Suppressor macrophage treated with lipopolysaccharide for 1 hour (primary cell): Measurements from ENCODE around the gene NGEF.

ENCODE experiments used
- DNase-seq, 3 donors: peaks; one replicate each; pipeline ENCODE4 v3.0.0-alpha.2; 2020 to 2022

The NGEF gene

GRCh38 chr2:232880764-232881351 is 132.2 kb downstream of the NGEF start:
- DNase-seq, result no peak

- no peak for DNase-seq
Measured at GRCh38 chr2:232879618-232880494, 133.2 kb downstream of the NGEF start.

- DNase-seq, result no peak
Measured at GRCh38 chr2:232878855-232879617, 134.0 kb downstream of the NGEF start.

- no peak for DNase-seq
Measured at GRCh38 chr2:232877940-232878511, 135.0 kb downstream of the NGEF start.

GRCh38 chr2:232876978-232877441 is 136.0 kb downstream of the NGEF start:
- no peak for DNase-seq

GRCh38 chr2:232876161-232876977 is 136.7 kb downstream of the NGEF start:
- peak in 1 of 3 donors; percentile 21 for DNase-seq

- DNase-seq, result no peak
Measured at GRCh38 chr2:232875256-232876121, 137.6 kb downstream of the NGEF start.

GRCh38 chr2:232874677-232875223 is 138.3 kb downstream of the NGEF start:
- no peak for DNase-seq

GRCh38 chr2:232873909-232874641 is 139.0 kb downstream of the NGEF start:
- peak; percentile 25 to 49 (median 47) for DNase-seq

GRCh38 chr2:232873292-232873908 is 139.7 kb downstream of the NGEF start:
- no peak for DNase-seq

GRCh38 chr2:232872826-232873225 is 140.2 kb downstream of the NGEF start:
- DNase-seq, result no peak

- DNase-seq, result no peak
Measured at GRCh38 chr2:232871835-232872736, 141.0 kb downstream of the NGEF start.

GRCh38 chr2:232871418-232871834 is 141.6 kb downstream of the NGEF start:
- DNase-seq, result no peak

- DNase-seq, result no peak
Measured at GRCh38 chr2:232870766-232871371, 142.2 kb downstream of the NGEF start.

- no peak for DNase-seq
Measured at GRCh38 chr2:232870018-232870765, 142.9 kb downstream of the NGEF start, which contains the start of gene SNORC. TSS of gene SNORC (plus strand) at chr2:232870264. CDS start at chr2:232870342, 78 bp downstream.

GRCh38 chr2:232869138-232870017 is 143.7 kb downstream of the NGEF start:
- no peak for DNase-seq
